Mesothelial cell of epicardium (in vitro differentiated cells): ENCODE results near the gene FZD2. TPM values are rescaled to one million over a fixed set of nuclear protein-coding genes. Genes with fewer than 3 reads are reported as not detected.
"Not testable (repeated sequence)": the region's sequence is repeated elsewhere in the genome, so short reads cannot be mapped to it uniquely, and the experiment has no call there.

Source experiments
- DNase-seq, 2 experiments: peaks; one replicate each; pipeline ENCODE4 v3.0.0; 2021; ENCODE audit warnings: low spot score in 2 of 2; ENCODE audit not compliant: unreplicated experiment in 2 of 2
- H3K27ac Mint-ChIP-seq: 2 replicates; pipeline ENCODE4 v1.8.0; 2021; ENCODE audit warnings: mixed read lengths
- H3K27me3 Mint-ChIP-seq: 2 replicates; pipeline ENCODE4 v1.8.0; 2021; ENCODE audit warnings: low read depth, mixed read lengths
- H3K36me3 Mint-ChIP-seq: 2 replicates; pipeline ENCODE4 v1.8.0; 2021; ENCODE audit warnings: mixed read lengths
- H3K4me1 Mint-ChIP-seq: 2 replicates; pipeline ENCODE4 v1.8.0; 2021; ENCODE audit warnings: mixed read lengths
- H3K4me3 Mint-ChIP-seq: 2 replicates; pipeline ENCODE4 v1.8.0; 2021; ENCODE audit warnings: mild to moderate bottlenecking, moderate library complexity, mixed read lengths
- H3K9me3 Mint-ChIP-seq: 2 replicates; pipeline ENCODE4 v1.8.0; 2021; ENCODE audit warnings: mixed read lengths
- CTCF ChIP-seq: fragments of 200-600 bp; sonication (generic); IDR thresholded peaks from one replicate; pipeline ENCODE4 v1.5.0; 2021; ENCODE audit warnings: antibody characterized with exemption; ENCODE audit not compliant: unreplicated experiment
- total RNA-seq: library from RNA; stranded (reverse); gene quantifications from 3 replicates; pipeline ENCODE4 v1.2.1, GENCODE V29; 2021

Gene FZD2
- total RNA-seq, 1 donor from 2014 or later: 88.3 TPM

GRCh38 chr17:44564429-44564828, 7.1 kb downstream of the FZD2 start:
- no peaks in the 10 kb centered on the region for H3K27me3 Mint-ChIP-seq
- no peak for TF ChIP-seq CTCF
- peaks cover 40% of the 10 kb centered on the region for H3K4me1 Mint-ChIP-seq
- no peak for DNase-seq
- no peak overlapping the region for H3K27ac Mint-ChIP-seq
- peaks cover 4% of the 10 kb centered on the region for H3K9me3 Mint-ChIP-seq
- H3K36me3 Mint-ChIP-seq: peaks cover 6% of the 10 kb centered on the region
- no peak overlapping the region for H3K4me3 Mint-ChIP-seq

GRCh38 chr17:44565866-44566443, 8.7 kb downstream of the FZD2 start:
- Mint-ChIP-seq H3K27me3 (no peaks in the 10 kb centered on the region), H3K4me3 (no peak overlapping the region), H3K9me3 (peaks cover 4% of the 10 kb centered on the region), H3K36me3 (peaks cover 6% of the 10 kb centered on the region), H3K27ac (no peak overlapping the region), H3K4me1 (peaks cover 25% of the 10 kb centered on the region)
- DNase-seq: no peak
- TF ChIP-seq CTCF: peak; percentile 38

GRCh38 chr17:44568311-44568944, 11.1 kb downstream of the FZD2 start:
- not testable (repeated sequence) for H3K9me3 Mint-ChIP-seq, DNase-seq, H3K27me3 Mint-ChIP-seq, H3K36me3 Mint-ChIP-seq, H3K4me1 Mint-ChIP-seq
- peak overlapping the region; percentile 36 for H3K4me3 Mint-ChIP-seq
- peak overlapping the region; percentile 77 for H3K27ac Mint-ChIP-seq

GRCh38 chr17:44568945-44569858, 11.9 kb downstream of the FZD2 start:
- Mint-ChIP-seq H3K27ac (peak overlapping the region; percentile 94), H3K9me3 (peaks cover 4% of the 10 kb centered on the region), H3K27me3 (no peaks in the 10 kb centered on the region), H3K4me3 (peak overlapping the region; percentile 49), H3K36me3 (peaks cover 4% of the 10 kb centered on the region), H3K4me1 (peaks cover 4% of the 10 kb centered on the region)
- DNase-seq: no peak
- TF ChIP-seq CTCF: no peak

GRCh38 chr17:44572801-44573200, 15.5 kb downstream of the FZD2 start:
- no peaks in the 10 kb centered on the region for H3K9me3 Mint-ChIP-seq
- no peak overlapping the region for H3K4me3 Mint-ChIP-seq
- no peaks in the 10 kb centered on the region for H3K27me3 Mint-ChIP-seq
- peaks cover 4% of the 10 kb centered on the region for H3K4me1 Mint-ChIP-seq
- no peak for TF ChIP-seq CTCF
- H3K27ac Mint-ChIP-seq: no peak overlapping the region
- no peak for DNase-seq
- no peaks in the 10 kb centered on the region for H3K36me3 Mint-ChIP-seq

- no peaks in the 10 kb centered on the region for H3K9me3 Mint-ChIP-seq
- no peak overlapping the region for H3K27ac Mint-ChIP-seq
- no peaks in the 10 kb centered on the region for H3K27me3 Mint-ChIP-seq
- peaks cover 2% of the 10 kb centered on the region for H3K4me1 Mint-ChIP-seq
- TF ChIP-seq CTCF: no peak
- H3K4me3 Mint-ChIP-seq: no peak overlapping the region
- no peaks in the 10 kb centered on the region for H3K36me3 Mint-ChIP-seq
- DNase-seq: no peak
Measured at GRCh38 chr17:44575403-44575802, 18.1 kb downstream of the FZD2 start.
